22Rv1 (cell line): ENCODE data around the gene MORC3.

Source experiments
- CTCF ChIP-seq: fragments of 450-650 bp; IDR thresholded peaks from 2 replicates; pipeline ENCODE4 v1.5.1; 2017; ENCODE audit warnings: mild to moderate bottlenecking
- ZFX ChIP-seq: fragments of 450-650 bp; IDR thresholded peaks from 2 replicates; pipeline ENCODE4 v1.6.1; 2017; ENCODE audit warnings: antibody characterized with exemption, borderline replicate concordance

- no peak for TF ChIP-seq CTCF
- TF ChIP-seq ZFX = no peak
These were observed 35.1 kb downstream of the MORC3 start for GRCh38 chr21:36354918-36355680.
